ENCODE measurements around the gene ZNF142. TPM values are rescaled to one million over a fixed set of nuclear protein-coding genes. Genes with fewer than 3 reads are reported as not detected.

ZNF142 gene, protein sequence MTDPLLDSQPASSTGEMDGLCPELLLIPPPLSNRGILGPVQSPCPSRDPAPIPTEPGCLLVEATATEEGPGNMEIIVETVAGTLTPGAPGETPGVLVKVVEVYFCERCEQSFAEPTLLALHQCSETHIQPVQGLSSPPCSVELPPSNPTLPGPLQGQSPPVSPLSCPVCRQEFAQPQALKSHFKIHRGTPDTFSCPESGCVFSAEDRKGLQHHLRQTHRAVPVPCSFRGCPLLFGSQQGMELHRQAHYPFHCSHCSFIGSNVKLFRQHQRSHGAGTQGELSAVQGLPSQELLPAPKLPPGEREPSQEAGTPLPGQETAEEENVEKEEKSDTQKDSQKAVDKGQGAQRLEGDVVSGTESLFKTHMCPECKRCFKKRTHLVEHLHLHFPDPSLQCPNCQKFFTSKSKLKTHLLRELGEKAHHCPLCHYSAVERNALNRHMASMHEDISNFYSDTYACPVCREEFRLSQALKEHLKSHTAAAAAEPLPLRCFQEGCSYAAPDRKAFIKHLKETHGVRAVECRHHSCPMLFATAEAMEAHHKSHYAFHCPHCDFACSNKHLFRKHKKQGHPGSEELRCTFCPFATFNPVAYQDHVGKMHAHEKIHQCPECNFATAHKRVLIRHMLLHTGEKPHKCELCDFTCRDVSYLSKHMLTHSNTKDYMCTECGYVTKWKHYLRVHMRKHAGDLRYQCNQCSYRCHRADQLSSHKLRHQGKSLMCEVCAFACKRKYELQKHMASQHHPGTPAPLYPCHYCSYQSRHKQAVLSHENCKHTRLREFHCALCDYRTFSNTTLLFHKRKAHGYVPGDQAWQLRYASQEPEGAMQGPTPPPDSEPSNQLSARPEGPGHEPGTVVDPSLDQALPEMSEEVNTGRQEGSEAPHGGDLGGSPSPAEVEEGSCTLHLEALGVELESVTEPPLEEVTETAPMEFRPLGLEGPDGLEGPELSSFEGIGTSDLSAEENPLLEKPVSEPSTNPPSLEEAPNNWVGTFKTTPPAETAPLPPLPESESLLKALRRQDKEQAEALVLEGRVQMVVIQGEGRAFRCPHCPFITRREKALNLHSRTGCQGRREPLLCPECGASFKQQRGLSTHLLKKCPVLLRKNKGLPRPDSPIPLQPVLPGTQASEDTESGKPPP (N-terminal part only)
- total RNA-seq (2022; extraction: Qiagen RNA extraction; ENCODE audit: low read depth), result 12.5 to 17.7 TPM (median 15.2 TPM) in 5 replicates

DNA sequence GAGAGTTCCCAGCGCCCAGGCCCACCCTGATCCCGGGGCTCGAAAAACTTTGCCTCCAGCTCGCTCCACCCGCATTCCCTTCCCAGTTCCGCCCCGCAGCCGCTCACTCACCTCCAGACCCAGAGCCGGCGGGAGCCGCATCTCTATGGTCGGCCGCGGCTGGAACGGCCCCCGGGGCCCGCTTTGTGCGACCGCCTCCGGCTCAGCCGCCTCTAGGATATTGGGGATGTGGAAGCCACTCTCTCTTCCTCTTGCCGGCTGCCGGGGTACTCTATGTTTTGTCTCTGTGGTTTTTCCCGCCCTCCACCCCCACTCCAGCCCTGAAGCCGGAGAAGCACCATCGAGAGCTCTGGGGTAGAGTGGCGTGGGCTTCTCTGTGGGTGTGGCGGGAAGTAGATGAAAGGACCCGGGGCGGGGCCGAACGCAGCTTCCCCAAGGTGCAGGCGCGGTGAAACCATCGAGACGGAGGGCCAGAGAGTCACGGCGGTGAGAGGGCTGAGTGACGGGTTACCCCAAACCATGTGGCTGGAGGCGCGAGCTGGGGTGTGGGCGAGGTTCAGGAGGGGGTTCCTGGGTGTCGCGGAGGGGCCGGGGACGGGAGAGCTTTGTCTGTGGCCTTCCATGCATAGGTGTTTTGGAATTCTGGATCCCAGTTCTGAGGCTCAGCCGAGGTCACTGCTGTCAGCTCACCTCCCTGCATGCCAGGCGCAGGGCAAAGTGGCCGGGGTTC, at the start of gene ZNF142, which contains the start of gene BCS1L:
TSS of gene ZNF142 (minus strand) at position 366 of the 730 bp plus-strand sequence. CDS start 3,194 bp downstream, outside the sequence.
TSS of gene BCS1L (plus strand) at position 426 of the 730 bp plus-strand sequence. CDS start 1,305 bp downstream, outside the sequence.

DNA sequence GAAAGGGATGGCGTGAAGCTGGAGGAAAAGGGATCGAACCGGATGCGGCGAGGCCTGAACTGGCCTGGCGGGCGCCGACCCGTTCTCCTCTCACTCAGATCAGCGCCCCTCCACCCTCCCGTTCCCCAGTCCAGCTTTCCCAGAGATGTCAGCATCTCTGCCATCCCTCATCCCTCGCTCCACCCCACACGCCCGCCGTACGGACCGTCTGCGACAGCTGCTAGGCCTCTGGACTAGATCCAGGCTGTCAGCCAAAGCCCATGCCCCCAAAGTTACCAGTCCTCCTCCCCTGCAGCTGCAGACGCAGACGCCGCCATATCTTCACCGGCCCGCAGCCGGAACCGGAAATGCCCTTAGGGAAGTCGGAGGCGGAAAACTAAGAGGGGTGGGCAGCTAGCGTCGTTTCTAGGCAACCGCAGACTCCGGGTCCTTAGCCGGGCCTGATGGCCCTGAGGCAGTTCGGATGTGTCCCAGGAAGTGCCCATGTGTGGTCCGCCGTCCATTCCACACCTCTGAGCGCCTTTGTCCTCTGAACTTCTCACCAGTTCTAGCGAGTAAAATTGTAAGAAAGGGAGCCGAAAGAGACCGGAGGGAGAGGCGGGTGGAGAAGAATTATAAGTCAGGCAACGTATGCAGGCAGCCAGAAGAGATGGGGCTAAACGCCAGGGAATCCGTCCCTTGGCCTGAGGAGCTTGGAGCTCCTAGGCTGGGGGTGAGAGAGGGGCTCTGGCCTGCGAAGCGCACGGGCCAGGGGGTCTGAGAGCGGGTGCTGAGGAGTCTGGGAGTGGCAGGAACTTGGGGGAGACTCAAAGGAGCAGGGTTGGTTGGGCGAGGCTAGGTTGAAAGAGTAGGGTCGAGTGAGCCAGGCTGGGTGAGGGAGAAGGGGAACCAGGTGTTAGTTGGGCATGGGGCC, 12.5 kb upstream of the ZNF142 start, which contains the start of the genes RNF25 and STK36:
TSS of gene RNF25 (minus strand) at position 349 of the 913 bp plus-strand sequence. CDS start at position 317, 32 bp downstream.
TSS of gene STK36 (plus strand) at position 433 of the 913 bp plus-strand sequence. CDS start 744 bp downstream, outside the sequence.

DNA sequence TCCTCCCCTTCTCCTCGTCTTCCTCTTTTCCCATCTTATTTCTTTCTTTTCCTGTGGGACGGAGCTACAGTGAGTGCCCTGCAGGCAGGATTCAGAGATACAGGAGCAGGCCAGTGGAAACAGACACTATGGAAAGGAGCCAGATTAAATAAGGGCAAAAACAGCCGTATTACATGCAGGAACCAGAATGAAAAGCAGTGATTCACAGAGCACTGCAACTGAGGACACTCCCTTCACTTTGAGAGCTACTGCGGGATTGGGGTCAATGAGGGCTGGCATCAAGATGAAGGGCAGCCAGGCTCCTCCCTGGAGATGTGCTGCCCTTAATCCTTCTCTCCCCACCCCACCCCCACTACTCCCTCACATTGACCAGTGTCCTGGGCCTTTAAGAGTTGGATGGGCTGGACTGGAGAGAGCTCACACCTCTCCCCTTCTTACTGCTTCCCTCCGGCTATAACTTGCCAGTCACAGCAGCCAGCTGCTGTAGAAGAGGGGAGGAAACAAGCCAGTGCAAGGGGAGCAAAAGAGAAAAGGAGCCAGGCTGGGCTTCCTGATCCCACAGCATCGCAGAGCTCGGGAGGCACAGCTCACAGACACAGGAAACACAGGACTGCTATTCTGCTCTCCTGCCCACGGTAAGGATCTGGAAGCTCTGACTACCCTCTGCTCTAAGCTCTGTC, 51.8 kb downstream of the ZNF142 start, which contains the start of gene PLCD4:
TSS of gene PLCD4 (plus strand) at position 464 of the 680 bp plus-strand sequence. CDS start 7,841 bp downstream, outside the sequence.

Other genes starting within 250 kb of the ZNF142 start
- gene VIL1, start 240.5 kb downstream of the ZNF142 start, total RNA-seq (2022; extraction: Qiagen RNA extraction; ENCODE audit: low read depth), result 0.13 to 0.42 TPM (median 0.25 TPM) in 5 replicates
- 4.5 to 5.7 TPM (median 5.4 TPM) in 5 replicates for gene USP37, start 91.3 kb downstream of the ZNF142 start, total RNA-seq (2022; extraction: Qiagen RNA extraction; ENCODE audit: low read depth)
- 41.8 to 50.1 TPM (median 43.6 TPM) in 5 replicates for gene CNOT9, start 90.8 kb downstream of the ZNF142 start, total RNA-seq (2022; extraction: Qiagen RNA extraction; ENCODE audit: low read depth)
- gene PLCD4, start 51.7 kb downstream of the ZNF142 start, total RNA-seq (2022; extraction: Qiagen RNA extraction; ENCODE audit: low read depth), result 0.29 to 0.71 TPM (median 0.53 TPM) in 5 replicates
- gene BCS1L, start 60 bp upstream of the ZNF142 start, total RNA-seq (2022; extraction: Qiagen RNA extraction; ENCODE audit: low read depth), result 39.0 to 53.1 TPM (median 42.4 TPM) in 5 replicates
- 47.0 to 59.1 TPM (median 47.9 TPM) in 5 replicates for gene RNF25, start 12.4 kb upstream of the ZNF142 start, total RNA-seq (2022; extraction: Qiagen RNA extraction; ENCODE audit: low read depth)
- 8.6 to 13.8 TPM (median 12.4 TPM) in 5 replicates for gene STK36, start 12.5 kb upstream of the ZNF142 start, total RNA-seq (2022; extraction: Qiagen RNA extraction; ENCODE audit: low read depth)
- 25.1 to 30.9 TPM (median 29.3 TPM) in 5 replicates for gene TTLL4, start 51.2 kb upstream of the ZNF142 start, total RNA-seq (2022; extraction: Qiagen RNA extraction; ENCODE audit: low read depth)
- gene CYP27A1, start 122.5 kb upstream of the ZNF142 start, total RNA-seq (2022; extraction: Qiagen RNA extraction; ENCODE audit: low read depth), result 0.10 to 0.18 TPM (median 0.17 TPM) in 5 replicates
- gene PRKAG3, start 172.2 kb upstream of the ZNF142 start, total RNA-seq (2022; extraction: Qiagen RNA extraction; ENCODE audit: low read depth), result not detected in 5 replicates
- 0.14 to 0.24 TPM (median 0.22 TPM) in 4 of 5 replicates, not detected in the other for gene WNT6, start 200.2 kb upstream of the ZNF142 start, total RNA-seq (2022; extraction: Qiagen RNA extraction; ENCODE audit: low read depth)
- gene WNT10A, start 221.2 kb upstream of the ZNF142 start, total RNA-seq (2022; extraction: Qiagen RNA extraction; ENCODE audit: low read depth), result 0.07 to 0.31 TPM in 2 of 5 replicates, not detected in the others